NB4 (cell line): Measurements from ENCODE around the gene NEMP2.

Experiments used
- DNase-seq: peaks from one replicate; pipeline ENCODE4 v3.0.0; 2010; ENCODE audit warnings: low read depth
- H3K4me3 ChIP-seq: one replicate; pipeline ENCODE4 v1.5.1; 2011; ENCODE audit warnings: mild to moderate bottlenecking, low read depth, low read length, moderate library complexity
- CTCF ChIP-seq: IDR thresholded peaks from one replicate; pipeline ENCODE4 v1.5.1; 2012; ENCODE audit warnings: low read depth, low read length
- MAX ChIP-seq: IDR thresholded peaks from 2 replicates; pipeline ENCODE4 v1.6.1; 2011; ENCODE audit warnings: low read depth, low read length
- MYC ChIP-seq: IDR thresholded peaks from 2 replicates; pipeline ENCODE4 v1.6.1; 2011; ENCODE audit warnings: low read depth, low read length
- POLR2A ChIP-seq: IDR thresholded peaks from 2 replicates; pipeline ENCODE4 v1.6.1; 2011; ENCODE audit warnings: mild to moderate bottlenecking; ENCODE audit not compliant: insufficient read length; ENCODE audit errors: extremely low read depth

Gene NEMP2

GRCh38 chr2:190462181-190462580, 72.3 kb downstream of the NEMP2 start:
- TF ChIP-seq POLR2A (no peak), CTCF (no peak), MYC (no peak), MAX (no peak)
- no peak for DNase-seq
- no peak overlapping the region for H3K4me3 ChIP-seq

GRCh38 chr2:190460487-190460886, 74.0 kb downstream of the NEMP2 start:
- H3K4me3 ChIP-seq, result no peak overlapping the region
- DNase-seq, result no peak
- TF ChIP-seq POLR2A, result no peak
- TF ChIP-seq CTCF, result no peak
- no peak for TF ChIP-seq MAX
- no peak for TF ChIP-seq MYC

- H3K4me3 ChIP-seq, result no peak overlapping the region
- TF ChIP-seq POLR2A, result no peak
- TF ChIP-seq MAX, result no peak
- no peak for TF ChIP-seq CTCF
- no peak for TF ChIP-seq MYC
- DNase-seq, result no peak
Measured at GRCh38 chr2:190459881-190460280, 74.6 kb downstream of the NEMP2 start.

GRCh38 chr2:190458352-190459107, 76.0 kb downstream of the NEMP2 start:
- no peak overlapping the region for H3K4me3 ChIP-seq
- TF ChIP-seq POLR2A (no peak), MAX (no peak), CTCF (no peak), MYC (no peak)
- DNase-seq, result no peak

- H3K4me3 ChIP-seq, result no peak overlapping the region
- TF ChIP-seq POLR2A (no peak), MYC (no peak), MAX (no peak), CTCF (no peak)
- no peak for DNase-seq
Measured at GRCh38 chr2:190457256-190457655, 77.3 kb downstream of the NEMP2 start.
